ENCODE measurements around the gene MACROD2.

The MACROD2 gene

DNA sequence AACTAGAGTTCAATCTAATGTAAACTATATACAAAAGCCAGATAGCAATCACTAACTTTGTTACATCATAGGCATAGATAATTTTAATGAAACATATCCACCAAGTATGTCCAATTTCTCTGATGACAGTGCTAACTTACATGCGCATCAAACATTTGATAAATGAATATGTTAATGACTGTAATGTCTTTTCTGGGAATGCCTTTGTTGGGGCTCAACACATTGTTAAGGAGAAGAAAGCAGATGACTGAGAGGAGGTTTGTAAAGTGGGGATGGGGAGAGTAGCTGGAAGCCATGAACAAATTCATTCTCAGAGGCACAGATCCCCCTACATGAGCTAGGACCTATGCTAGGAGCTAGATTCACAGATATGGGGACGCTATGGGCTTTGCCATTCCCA is 1627.9 kb downstream of the MACROD2 start:
- DNase-seq, result no peak

GRCh38 chr20:15625981-15626380 is 1630.7 kb downstream of the MACROD2 start:
- no peak for DNase-seq

GRCh38 chr20:15627089-15627488 is 1631.8 kb downstream of the MACROD2 start:
- DNase-seq, result no peak

DNA sequence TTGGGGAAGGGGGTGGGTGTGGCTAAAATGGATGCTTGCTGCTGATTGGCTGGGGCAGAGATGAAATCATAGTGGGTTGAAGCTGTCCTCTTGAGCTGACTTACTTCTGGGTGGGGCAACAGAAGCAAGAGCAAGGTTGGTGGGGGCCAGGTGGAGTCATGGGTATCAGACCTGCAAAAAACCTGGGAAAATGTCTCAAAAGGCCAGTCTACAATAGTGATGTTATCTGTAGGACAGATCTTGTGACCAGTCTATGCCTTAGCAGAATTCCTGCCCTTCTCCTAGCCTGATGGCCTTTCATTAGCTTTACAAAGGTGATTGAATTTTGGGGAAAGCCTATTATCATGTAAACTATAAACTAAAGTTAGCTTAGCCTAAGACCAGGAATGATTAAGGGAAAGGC is 1632.2 kb downstream of the MACROD2 start:
- DNase-seq, result no peak

DNA sequence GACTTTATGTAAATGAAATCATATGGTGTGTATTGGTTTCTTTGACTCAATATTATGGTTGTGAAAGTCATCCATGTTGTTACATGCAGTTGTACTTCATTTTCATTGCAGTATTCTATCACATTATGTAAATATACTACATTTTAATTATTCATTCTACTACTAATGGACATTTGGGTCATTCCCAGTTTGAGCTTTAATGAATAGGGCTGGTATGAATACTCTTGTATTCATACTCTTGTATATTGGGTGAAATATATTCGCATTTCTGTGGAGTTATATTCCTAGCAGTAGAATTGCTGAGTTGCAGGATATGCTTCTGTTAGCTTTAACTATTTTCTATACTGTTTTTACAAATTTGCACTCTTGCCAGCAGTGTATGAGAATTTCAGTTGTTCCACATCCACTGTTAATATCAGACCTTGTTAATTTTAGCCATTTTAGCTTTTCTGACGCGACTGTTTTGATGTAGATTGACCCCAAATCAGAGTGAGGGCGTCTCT is 1633.6 kb downstream of the MACROD2 start:
- DNase-seq, result no peak

- no peak for DNase-seq
Observed at GRCh38 chr20:15630360-15630759, 1635.0 kb downstream of the MACROD2 start.

- DNase-seq, result no peak
Observed at GRCh38 chr20:15632680-15633079, 1637.4 kb downstream of the MACROD2 start.

GRCh38 chr20:15634102-15634501 is 1638.8 kb downstream of the MACROD2 start:
- no peak for DNase-seq

DNA sequence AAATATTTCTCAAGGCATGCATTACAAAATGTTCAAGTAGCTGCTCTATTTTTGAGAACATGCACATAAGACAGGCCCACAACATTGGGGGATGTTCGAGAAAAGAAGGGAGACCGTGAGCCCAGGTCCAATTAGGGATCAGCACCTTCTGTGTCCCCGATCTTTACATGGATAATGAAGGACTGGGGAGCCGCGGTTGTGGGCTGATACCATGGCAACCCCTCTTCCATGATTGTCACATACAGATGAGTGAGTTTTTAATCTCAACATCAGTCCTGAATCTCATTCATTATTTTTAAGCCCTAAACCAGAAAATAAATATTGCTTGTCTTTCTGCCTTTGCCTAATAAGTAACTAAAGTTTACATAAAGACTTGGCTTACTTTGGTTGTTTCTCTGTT is 1642.2 kb downstream of the MACROD2 start:
- DNase-seq, result no peak

DNA sequence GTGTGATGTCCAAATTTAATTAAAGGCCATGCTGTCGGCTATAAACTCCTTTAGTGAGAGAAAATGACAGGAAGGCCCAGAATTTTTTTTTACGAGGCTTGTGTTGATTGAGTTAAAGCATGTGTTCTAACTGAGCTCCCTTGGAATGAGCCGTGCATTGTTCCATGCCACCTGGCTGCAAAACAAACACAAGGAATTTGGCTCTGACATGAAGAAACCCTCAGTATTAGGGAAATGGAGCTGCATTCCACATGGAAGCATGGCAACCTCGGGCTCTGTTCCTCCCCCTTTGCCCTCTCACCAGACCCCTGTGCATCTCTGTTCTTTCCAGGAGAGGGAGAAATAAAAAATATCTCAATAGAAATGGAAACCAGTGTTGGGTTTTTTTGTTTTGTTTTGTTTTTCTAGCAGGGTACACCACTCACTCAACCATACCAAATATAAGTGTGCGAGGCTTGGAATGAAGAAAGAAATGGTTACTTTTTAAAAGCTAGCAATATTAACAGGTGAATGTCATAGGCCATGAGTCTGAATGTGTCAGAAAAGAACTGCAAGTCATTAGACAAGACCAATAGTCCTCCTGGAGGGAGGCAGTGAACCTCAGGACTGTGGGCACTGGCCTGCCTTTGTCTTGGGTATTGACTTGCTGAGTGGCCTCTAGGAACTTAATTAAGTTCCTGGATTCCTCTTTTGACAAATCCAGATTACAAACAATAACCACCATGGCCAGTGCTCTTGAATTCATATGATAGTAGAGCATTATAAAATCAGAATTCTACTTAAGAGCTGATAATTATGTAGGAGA is 1642.8 kb downstream of the MACROD2 start:
- DNase-seq, result no peak

- DNase-seq, result no peak
Observed at GRCh38 chr20:15638816-15639215, 1643.5 kb downstream of the MACROD2 start.

DNA sequence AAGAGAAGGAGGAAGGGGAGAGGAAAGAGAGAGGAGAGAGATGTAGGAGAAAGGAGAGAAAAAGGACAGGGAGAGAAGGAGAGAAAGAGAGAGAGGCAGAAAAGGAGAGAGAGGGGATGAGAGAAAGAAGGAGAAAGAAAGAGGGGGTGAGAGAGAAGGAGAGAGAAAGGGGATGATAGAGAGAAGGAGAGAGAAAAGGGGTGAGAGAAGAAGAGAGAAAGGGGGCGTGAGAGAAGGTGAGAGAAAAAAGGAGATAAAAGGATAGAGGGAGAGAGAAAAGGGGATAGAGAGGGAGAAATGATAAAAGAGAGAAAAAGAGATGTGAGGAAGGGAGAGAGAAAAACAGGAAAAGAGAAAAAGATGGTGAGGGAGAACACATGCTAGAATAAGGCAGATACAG is 1644.5 kb downstream of the MACROD2 start:
- no peak for DNase-seq

DNA sequence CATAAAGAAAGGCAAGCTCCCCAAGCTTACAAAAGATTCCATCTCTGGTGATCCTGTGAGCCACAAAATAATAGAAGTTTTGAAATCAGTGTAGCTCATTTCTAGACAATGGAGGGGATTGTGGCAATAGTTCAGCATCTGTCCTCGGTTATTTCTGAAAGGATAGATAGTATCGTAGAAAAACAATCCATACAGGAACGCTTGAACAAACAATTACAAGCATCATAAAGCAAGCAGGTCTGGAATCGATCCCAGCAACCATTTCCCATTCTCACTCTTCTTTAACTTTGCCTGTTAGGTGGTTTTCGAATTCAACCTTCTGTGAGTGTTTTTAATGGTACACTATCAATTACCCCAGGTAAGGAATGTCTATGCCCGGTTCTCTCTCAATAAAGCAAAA is 1646.8 kb downstream of the MACROD2 start:
- no peak for DNase-seq

DNA sequence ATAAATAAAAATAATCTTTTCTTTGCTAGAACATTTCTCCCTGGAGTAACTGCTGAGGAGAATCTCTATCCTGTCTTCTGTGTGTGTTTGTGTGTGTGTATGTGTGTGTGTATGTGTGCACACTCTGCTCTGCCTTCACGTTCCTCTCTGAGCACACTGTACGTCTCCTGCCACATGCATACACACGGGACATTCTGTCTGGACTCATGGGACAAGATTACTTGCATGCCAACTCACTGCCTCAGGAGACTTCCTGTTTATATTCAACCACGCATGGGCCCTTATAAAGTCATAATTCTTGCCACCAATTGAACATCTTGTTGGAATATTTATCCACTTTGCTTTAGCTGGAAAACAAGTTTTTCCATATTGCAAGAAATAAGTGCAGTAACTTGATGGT is 1647.4 kb downstream of the MACROD2 start:
- DNase-seq, result no peak

GRCh38 chr20:15643713-15644112 is 1648.4 kb downstream of the MACROD2 start:
- DNase-seq, result no peak

DNA sequence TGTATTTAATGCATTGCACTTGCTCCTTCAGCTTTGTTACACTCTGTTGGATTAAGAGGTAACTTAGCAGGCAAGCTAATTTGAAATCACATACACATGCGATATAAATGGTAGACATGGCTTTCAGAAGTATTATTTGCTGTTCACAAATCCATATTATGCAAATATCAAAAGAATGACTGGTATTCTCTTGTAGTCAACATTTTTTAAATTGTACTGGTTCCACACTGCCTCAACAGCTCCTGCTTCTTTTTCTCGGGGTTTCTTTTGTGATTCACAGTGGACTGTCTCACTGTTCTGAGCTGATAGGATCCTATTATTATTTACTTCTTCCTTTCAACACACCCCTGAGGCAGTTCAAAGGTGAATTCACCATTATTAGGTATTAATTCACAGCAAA is 1650.5 kb downstream of the MACROD2 start:
- DNase-seq, result no peak

DNA sequence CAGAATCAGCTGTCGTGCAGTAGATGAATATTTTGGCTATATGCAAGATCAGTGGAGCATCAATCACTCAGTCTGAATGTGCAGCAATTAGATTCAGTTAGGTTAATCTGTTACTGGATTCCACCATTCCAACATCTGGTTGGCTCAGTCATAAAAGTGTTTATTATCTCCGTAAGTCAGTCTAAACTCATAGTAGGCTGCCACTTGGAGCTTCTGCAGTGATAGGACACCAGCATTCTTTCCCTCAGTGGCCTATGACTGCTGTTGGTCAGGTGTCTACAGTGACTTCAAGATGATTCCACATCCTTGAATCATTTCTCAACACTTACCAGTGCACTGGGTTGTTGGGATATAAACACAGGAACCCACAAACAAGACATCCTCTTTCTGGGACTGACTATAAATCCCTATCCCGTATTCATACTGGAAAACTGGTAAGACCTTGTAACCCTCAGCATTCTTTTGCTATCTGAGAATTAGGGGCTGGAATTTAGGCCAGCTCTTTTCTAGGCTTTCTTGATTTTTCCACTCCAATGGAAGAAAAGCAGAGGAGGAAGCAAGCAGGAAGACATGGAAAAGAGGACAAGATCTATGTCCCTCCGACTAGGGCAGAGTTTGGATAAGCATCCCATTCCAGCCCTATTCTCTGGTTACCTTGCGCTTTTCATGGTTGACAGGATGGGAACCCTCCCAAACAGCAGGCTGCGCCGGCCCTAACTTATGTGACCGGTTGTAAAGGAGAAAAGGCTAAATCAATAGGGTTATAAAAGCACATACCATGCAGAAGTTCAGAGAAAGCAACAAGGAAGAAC is 1658.3 kb downstream of the MACROD2 start:
- DNase-seq, result no peak

- no peak for DNase-seq
Observed at GRCh38 chr20:15654208-15654649, 1658.9 kb downstream of the MACROD2 start.

- DNase-seq, result no peak
Observed at GRCh38 chr20:15655295-15655874, 1660.1 kb downstream of the MACROD2 start.

DNA sequence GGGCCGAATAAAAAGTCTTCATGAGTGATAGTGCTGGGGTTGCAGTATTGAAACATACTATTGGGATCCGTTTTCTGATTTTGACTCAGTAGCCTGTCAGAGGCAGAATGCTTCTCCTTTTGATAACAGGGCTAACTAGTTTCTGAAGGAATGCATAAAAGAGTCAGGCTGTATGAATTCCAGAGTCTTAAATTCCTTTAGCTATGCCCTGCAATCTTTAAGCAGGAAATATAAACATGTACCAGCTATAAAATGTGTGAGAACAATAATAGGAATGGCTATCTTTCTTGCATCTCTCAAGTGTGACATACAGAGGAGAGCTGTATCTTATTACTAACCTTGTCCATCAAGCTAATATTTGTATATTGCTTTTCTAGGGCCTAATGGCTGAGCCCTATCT is 1660.8 kb downstream of the MACROD2 start:
- no peak for DNase-seq

DNA sequence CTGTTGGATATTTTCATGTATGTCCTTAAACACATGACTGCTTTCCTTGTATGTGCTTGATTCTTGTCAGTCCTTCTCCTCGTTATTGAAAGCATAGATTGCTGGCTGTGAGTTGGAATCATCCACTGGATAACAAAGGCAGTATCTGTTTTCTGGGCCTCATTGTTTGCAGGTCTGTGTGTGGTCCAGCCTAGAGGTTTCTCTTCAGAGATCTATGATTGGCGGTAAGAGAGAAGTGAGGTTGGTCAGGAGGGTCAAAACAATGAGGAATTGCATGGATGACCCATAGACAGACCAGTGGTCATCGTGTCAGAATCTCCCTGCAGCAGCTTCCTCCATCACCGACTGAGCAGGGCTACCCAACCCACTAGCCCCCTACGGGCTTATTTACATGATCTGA is 1663.0 kb downstream of the MACROD2 start:
- no peak for DNase-seq

DNA sequence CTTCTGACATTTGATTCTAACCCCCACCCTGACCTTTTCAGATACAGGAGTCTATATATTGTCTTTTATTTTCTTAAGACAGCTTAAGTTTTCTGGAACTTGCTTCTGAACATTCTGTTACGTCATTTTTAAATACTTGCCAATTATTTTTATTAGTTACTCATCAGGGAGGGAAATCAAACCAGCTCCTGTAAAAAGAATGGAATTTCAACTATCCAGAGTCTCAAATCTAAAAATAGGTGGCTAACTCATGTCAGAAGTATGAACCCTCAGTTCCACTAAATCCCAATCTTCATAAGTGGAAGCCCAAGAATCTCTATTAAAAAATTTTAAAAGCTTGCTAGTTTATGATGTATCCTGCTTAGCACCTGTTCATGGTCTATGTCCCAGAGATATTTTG is 1677.9 kb downstream of the MACROD2 start:
- DNase-seq, result no peak

- no peak for DNase-seq
Observed at GRCh38 chr20:15674253-15675060, 1679.1 kb downstream of the MACROD2 start.

Data from HCEC 1CT (cell line).